GM19468 (cell line): ENCODE data around the gene XRCC3.
A peak's percentile ranks its signal among the peaks of the same experiment; 100 is the strongest.

Experiments used
- ATAC-seq: cut with Tn5 transposase; IDR thresholded peaks from one replicate; pipeline ENCODE4 v1.9.1; 2021; ENCODE audit warnings: mild to moderate bottlenecking, moderate library complexity, moderate number of reproducible peaks; ENCODE audit not compliant: unreplicated experiment; ENCODE audit errors: extremely low read depth

XRCC3 gene

GRCh38 chr14:103697206-103697602, 18.0 kb downstream of the XRCC3 start:
- no peak for ATAC-seq

DNA sequence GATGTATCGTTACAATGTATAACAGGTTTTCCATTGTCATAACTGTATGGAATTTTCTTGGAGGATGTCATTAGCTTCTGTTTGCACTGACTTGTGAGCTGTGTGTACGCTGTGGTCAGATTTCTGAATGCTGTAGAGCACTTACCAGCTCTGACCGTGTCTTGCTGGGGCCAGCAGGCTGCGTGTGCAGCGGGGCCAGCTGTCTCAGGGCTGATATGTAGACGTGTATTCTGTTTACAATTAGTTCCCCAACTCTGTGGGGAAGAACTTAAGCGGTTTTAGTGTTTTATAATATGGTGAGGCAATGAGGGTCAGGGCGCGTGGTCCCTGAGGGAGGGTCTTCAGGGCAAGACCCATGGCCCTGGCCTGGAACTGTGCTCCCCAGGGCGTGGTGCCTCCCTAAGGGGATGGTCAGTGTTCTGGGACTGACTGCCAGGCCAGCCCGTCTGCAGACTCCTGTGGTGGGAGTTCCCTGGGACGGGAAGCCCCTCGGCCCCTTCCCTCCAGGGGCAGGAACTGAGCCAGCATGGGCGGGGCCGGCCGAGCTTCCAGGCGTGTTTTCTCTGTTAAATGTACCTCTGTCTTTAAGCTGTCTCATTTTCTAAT, 18.7 kb downstream of the XRCC3 start:
- ATAC-seq, result no peak

- no peak for ATAC-seq
Measured at GRCh38 chr14:103696070-103696402, 19.2 kb downstream of the XRCC3 start.

- no peak for ATAC-seq
Measured at GRCh38 chr14:103695296-103696069, 19.8 kb downstream of the XRCC3 start.

DNA sequence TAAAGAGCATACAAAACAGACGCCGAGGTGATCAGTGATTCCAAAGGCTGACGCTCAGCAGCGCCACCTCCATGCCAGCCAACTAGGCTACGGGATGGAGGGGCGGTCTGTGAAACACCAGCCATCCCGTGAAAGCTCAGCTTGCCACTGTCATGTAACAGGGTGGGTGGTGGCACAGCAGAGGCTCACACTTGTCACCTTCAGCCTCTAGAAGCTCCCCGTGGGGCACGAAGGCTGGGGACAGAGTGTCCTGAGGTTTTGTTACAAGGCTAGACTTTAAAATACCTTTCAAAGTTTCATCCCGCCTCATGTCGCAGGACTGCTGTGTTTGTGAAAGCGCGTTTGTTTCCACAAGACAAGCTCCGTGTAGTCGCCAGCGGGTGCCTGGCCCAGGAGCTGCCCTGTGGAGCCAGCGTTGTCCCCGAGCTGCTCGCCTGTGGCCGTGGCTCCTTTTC, 20.7 kb downstream of the XRCC3 start:
- no peak for ATAC-seq

- ATAC-seq, result no peak
Measured at GRCh38 chr14:103693515-103693914, 21.7 kb downstream of the XRCC3 start.

GRCh38 chr14:103692871-103693270, 22.4 kb downstream of the XRCC3 start:
- no peak for ATAC-seq

DNA sequence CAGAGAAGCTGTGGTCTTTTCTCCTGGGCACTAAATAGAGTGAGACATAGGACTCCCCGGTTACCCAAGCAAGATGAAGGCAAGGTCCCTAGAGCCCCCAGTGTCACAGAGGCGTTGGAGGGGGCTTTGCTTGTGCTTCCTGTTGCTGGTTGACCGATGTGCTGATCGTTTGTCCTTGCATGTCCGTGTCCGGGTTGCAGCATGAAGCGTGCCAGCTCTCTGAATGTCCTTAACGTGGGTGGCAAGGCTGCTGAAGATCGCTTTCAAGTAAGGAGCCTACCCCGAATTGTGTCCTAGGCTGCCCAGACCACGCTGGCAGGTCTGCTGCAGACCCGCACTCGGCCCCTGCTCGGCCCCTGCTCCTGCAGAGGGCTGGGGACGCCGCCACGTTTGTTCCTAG, 23.1 kb downstream of the XRCC3 start:
- no peak for ATAC-seq

GRCh38 chr14:103691655-103692054, 23.6 kb downstream of the XRCC3 start:
- ATAC-seq, result peak; percentile 51

GRCh38 chr14:103690332-103690731, 24.9 kb downstream of the XRCC3 start:
- ATAC-seq, result no peak

- peak; percentile 24 for ATAC-seq
Measured at GRCh38 chr14:103688906-103689902, 26.0 kb downstream of the XRCC3 start.

GRCh38 chr14:103688441-103688840, 26.8 kb downstream of the XRCC3 start:
- ATAC-seq, result no peak

DNA sequence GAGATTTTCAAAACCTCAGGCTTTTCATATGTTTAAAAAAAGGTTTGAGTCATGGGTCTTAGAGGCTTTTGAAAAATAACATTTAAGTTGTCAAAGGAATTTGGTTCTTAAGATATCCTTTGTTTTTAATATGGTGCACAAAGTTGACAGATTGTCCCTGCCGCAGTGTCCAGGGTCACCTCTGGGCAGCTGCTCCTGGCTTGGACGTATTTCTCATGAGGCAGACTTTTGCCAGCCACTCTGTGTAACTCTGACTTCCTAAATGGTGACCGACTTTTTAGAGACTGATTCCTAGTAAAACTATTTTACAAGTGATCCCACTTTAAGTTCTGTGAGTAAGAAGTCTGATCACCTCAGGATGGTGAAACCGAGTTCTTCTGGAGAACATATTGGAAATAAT, 27.5 kb downstream of the XRCC3 start:
- no peak for ATAC-seq

- no peak for ATAC-seq
Measured at GRCh38 chr14:103686831-103687485, 28.3 kb downstream of the XRCC3 start.

- no peak for ATAC-seq
Measured at GRCh38 chr14:103685276-103686211, 29.7 kb downstream of the XRCC3 start.

GRCh38 chr14:103684871-103685270, 30.4 kb downstream of the XRCC3 start:
- ATAC-seq, result no peak

DNA sequence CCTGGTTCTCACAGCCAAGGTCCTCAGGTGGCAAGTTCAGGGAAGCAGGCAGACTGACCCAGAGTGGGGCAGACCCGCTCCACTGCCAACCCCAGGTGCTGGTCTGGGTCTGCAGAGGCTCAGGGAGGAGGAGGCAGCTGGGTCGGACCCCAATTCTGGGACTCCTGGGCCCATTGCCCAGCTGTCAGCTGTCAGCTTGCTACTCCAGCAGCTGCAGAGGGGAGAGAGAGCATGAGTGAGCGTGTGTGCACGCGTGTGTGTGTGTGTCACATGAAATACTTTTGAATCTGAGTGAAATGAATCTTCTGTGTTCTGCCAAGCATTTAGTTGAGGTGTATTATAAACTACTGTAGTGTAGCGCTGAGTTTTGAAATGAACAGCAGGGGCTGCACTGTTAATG, 30.8 kb downstream of the XRCC3 start:
- no peak for ATAC-seq

GRCh38 chr14:103683139-103683538, 32.1 kb downstream of the XRCC3 start:
- ATAC-seq, result no peak
